ENCODE data around the gene ZFC3H1. TPM values are rescaled to one million over a fixed set of nuclear protein-coding genes. Genes with fewer than 3 reads are reported as not detected.
"Not testable (repeated sequence)": the region's sequence is repeated elsewhere in the genome, so short reads cannot be mapped to it uniquely, and the experiment has no call there.

ZFC3H1 gene
- total RNA-seq, 3 donors from 2014 or later: 26.1 to 37.2 (median 28.6) TPM

DNA sequence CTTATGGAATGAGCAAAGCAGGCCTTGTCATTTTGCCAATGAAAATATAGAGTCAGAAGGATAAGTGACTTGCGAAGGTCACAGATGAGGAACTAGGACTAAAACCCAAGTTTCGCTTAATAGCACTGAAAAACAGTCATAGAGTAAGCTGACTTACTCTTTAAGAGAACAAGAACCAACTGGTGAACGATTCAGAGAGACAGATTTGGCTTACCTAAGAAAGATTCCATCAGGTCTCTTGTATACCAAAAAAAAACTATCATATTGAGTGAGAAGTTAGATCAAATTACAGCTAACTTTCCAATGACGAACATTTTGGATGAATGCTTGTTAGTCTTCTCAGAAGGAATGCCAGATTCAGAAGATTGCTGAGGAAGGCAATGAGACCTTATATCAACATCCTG, 74.2 kb downstream of the ZFC3H1 start:
- Mint-ChIP-seq H3K9me3 (no peaks in the 10 kb centered on the region), H3K36me3 (ENCODE audit: insufficient read depth) (no peaks in the 10 kb centered on the region), H3K4me1 (ENCODE audit: low read depth) (no peaks in the 10 kb centered on the region), H3K4me3 (no peak overlapping the region), H3K27me3 (ENCODE audit: low read depth) (peaks cover 27% of the 10 kb centered on the region)
- ATAC-seq: no peak
- DNase-seq: no peak

DNA sequence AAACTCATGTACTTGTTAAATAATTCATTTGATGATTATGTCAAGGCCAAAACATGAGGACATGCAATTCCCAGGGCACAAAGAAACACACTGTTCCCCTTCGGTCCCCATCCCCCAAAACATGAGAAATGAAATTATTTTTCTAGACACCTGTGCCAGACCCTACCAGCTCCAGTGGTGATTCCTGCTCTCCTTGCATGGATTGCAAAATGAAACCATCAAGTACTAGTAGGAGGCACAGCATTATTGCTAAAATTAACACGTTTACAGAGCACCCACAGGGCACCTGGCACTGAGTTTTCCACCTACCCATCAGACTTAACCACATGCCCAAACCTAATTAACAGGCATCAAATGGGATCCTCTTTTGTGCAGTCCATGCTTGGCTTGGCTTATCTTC, 76.6 kb downstream of the ZFC3H1 start:
- no peaks in the 10 kb centered on the region for H3K9me3 Mint-ChIP-seq
- no peak overlapping the region for H3K4me3 Mint-ChIP-seq
- no peak for DNase-seq
- H3K27me3 Mint-ChIP-seq (ENCODE audit: low read depth): peaks cover 15% of the 10 kb centered on the region
- no peaks in the 10 kb centered on the region for H3K36me3 Mint-ChIP-seq (ENCODE audit: insufficient read depth)
- ATAC-seq: no peak
- H3K4me1 Mint-ChIP-seq (ENCODE audit: low read depth): no peaks in the 10 kb centered on the region

DNA sequence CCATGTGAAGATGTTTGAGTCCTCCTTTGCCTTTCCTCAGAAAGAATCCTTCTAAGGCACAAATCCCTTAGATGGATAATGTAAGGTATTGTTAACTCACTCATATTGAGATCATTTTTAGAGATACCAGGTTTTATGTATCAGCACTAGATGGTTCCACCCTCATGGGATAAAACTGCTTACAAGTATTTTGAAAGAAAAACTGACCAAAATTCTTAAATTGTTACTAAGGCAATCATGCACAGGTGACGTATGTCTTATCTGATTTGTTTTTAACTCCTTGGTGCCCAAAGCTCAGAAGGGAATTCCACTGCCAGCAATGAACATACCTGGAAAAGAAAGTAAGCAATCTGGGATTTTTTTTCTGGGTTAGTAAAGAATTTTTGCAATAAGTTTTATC, 78.4 kb downstream of the ZFC3H1 start:
- H3K4me3 Mint-ChIP-seq: no peak overlapping the region
- ATAC-seq (no peak), DNase-seq (no peak)
- H3K4me1 Mint-ChIP-seq (ENCODE audit: low read depth): no peaks in the 10 kb centered on the region
- no peaks in the 10 kb centered on the region for H3K9me3 Mint-ChIP-seq
- no peaks in the 10 kb centered on the region for H3K36me3 Mint-ChIP-seq (ENCODE audit: insufficient read depth)
- H3K27me3 Mint-ChIP-seq (ENCODE audit: low read depth): peaks cover 6% of the 10 kb centered on the region

DNA sequence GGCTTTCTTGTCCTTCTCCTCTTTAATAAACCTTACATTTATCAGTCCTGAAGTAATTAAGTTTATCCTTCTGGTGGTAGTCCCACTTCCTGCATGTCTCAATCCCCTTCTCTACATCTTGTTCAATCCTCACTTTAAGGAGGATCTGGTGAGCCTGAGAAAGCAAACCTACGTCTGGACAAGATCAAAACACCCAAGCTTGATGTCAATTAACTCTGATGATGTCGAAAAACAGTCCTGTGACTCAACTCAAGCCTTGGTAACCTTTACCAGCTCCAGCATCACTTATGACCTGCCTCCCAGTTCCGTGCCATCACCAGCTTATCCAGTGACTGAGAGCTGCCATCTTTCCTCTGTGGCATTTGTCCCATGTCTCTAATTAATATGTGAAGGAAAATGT, 79.3 kb downstream of the ZFC3H1 start:
- Mint-ChIP-seq H3K27me3 (ENCODE audit: low read depth) (peaks cover under 1% of the 10 kb centered on the region), H3K4me3 (no peak overlapping the region), H3K4me1 (ENCODE audit: low read depth) (no peaks in the 10 kb centered on the region), H3K9me3 (no peaks in the 10 kb centered on the region), H3K36me3 (ENCODE audit: insufficient read depth) (no peaks in the 10 kb centered on the region)
- DNase-seq: no peak
- ATAC-seq: no peak

DNA sequence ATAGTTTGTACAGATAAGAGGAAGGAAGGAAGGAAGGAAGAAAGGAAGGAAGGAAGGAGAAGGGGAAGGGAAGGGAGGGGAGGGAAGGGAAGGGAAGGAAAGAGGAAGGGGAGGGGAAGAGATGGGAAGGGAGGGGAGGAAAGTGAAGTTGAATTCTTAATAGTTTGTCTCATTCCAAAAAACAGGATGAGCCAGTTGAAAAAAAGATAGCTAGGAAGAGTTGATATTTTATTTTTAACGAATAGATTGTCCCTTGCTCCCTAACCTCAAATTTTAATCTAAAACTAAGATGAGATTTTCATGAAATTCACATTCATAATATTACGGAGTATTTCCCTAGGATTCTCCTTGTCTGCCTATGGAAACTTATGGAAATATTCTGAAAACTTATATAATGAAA, 80.7 kb downstream of the ZFC3H1 start:
- no peaks in the 10 kb centered on the region for H3K27me3 Mint-ChIP-seq (ENCODE audit: low read depth)
- no peaks in the 10 kb centered on the region for H3K9me3 Mint-ChIP-seq
- no peak for DNase-seq
- H3K4me1 Mint-ChIP-seq (ENCODE audit: low read depth): no peaks in the 10 kb centered on the region
- H3K36me3 Mint-ChIP-seq (ENCODE audit: insufficient read depth): no peaks in the 10 kb centered on the region
- no peak overlapping the region for H3K4me3 Mint-ChIP-seq
- no peak for ATAC-seq

DNA sequence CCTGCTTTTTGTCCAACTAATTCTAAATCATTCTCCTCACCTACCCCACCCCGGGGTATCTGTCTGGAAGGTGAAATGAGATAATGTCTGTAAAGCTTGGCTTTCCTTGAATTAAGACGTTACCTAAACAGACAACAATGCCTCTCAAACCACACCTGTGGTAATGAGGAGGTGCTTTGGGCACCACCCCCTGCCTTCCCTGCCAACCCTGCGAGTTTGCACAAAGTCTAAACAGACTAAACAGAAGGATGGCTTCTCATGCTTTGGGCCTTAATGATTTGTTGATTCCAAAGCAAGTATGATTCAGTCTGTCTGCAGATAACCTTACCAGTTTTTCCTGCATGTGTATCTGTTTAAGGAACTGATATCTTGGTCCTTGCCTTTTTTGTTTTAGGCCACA, 82.4 kb downstream of the ZFC3H1 start:
- Mint-ChIP-seq H3K4me1 (ENCODE audit: low read depth) (no peaks in the 10 kb centered on the region), H3K36me3 (ENCODE audit: insufficient read depth) (no peaks in the 10 kb centered on the region), H3K9me3 (no peaks in the 10 kb centered on the region), H3K4me3 (no peak overlapping the region), H3K27me3 (ENCODE audit: low read depth) (no peaks in the 10 kb centered on the region)
- DNase-seq: no peak
- no peak for ATAC-seq

DNA sequence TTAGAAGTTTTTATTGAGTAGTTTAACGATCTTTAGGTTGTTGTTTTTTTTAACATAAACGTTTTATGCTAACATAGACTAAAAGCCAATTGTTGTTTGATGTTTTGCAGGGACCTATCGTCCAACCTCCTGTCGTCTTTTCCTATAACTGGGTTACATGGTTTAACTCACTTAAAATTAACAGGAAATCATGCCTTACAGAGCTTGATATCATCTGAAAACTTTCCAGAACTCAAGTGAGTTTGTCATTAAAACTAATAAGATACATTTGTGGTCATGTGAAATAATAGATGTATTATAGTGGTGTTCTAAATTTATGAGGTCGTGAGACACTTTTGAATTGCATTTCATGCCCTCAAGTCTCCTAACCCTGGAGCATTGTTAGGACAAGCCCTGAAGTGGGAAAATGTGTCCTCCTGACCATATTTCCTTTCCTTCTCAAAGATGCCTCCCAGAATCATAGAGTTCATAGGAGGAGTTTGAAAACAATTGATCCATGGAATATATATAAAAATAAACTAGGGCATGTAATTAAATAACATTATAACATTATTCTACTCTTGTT, 84.9 kb downstream of the ZFC3H1 start:
- H3K4me3 Mint-ChIP-seq: no peak overlapping the region
- no peaks in the 10 kb centered on the region for H3K9me3 Mint-ChIP-seq
- H3K36me3 Mint-ChIP-seq (ENCODE audit: insufficient read depth): no peaks in the 10 kb centered on the region
- no peaks in the 10 kb centered on the region for H3K4me1 Mint-ChIP-seq (ENCODE audit: low read depth)
- H3K27me3 Mint-ChIP-seq (ENCODE audit: low read depth): peaks cover 1% of the 10 kb centered on the region
- ATAC-seq: no peak
- no peak for DNase-seq

DNA sequence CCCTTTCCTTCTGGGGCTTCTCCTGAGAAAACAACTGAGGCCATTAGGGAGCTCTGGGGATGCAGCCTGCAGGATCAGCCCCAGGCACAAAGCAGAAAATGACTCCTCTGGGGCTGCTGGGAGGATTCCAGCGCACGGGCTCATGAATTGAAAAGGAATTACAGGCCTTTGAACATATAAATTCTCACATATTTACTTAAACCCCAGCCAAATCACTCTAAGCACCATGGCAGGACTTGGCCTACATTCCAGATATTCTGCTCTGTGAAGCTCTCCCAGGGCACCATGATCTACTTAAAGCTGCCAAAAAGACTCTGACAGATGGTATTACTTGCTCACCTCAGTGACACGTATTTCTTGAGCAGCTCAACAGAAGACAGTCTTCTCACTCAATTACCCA, 87.2 kb downstream of the ZFC3H1 start:
- ATAC-seq (no peak), DNase-seq (no peak)
- peaks cover 2% of the 10 kb centered on the region for H3K4me1 Mint-ChIP-seq (ENCODE audit: low read depth)
- H3K36me3 Mint-ChIP-seq (ENCODE audit: insufficient read depth): no peaks in the 10 kb centered on the region
- H3K27me3 Mint-ChIP-seq (ENCODE audit: low read depth): peaks cover 6% of the 10 kb centered on the region
- H3K4me3 Mint-ChIP-seq: no peak overlapping the region
- H3K9me3 Mint-ChIP-seq: no peaks in the 10 kb centered on the region

DNA sequence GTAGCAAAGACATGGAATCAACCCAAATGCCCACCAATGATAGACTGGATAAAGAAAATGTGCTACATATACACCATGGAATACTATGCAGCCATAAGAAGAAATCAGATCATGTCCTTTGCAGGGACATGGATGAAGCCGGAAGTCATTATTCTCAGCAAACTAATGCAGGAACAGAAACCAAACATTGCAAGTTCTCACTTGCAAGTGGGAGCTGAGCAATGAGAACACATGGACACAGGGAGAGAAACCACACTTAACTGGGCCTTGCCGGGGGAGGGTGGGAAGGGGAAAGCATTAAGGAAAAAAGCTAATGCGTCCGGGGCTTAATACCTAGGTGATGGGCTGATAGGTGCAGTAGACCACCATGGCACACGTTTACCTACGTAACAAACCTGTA, 93.8 kb downstream of the ZFC3H1 start:
- not testable (repeated sequence) for H3K9me3 Mint-ChIP-seq; H3K4me3 Mint-ChIP-seq; H3K4me1 Mint-ChIP-seq (ENCODE audit: low read depth); H3K36me3 Mint-ChIP-seq (ENCODE audit: insufficient read depth); DNase-seq; ATAC-seq
- peaks cover 19% of the 10 kb centered on the region for H3K27me3 Mint-ChIP-seq (ENCODE audit: low read depth)

DNA sequence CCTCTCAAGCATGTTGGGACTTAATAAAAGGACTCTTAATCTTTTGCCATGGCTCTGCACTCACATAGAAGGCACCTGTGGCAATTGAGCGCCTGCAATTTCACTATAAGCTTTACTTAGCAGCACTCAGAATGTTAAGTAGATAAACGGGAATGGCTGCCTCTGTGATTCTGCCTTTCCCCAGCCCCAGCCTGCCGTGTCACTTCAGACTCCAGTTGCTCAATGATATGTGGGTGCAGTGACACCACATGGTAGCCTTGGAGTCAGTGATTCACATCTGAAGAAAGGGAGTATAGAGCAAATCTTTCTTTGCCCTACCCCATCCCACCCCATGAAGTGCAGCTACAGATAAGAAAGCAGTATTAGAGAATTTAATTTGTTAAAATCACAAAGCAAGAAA, 96.1 kb downstream of the ZFC3H1 start:
- ATAC-seq (no peak), DNase-seq (no peak)
- H3K27me3 Mint-ChIP-seq (ENCODE audit: low read depth): peaks cover 18% of the 10 kb centered on the region
- no peak overlapping the region for H3K4me3 Mint-ChIP-seq
- no peaks in the 10 kb centered on the region for H3K36me3 Mint-ChIP-seq (ENCODE audit: insufficient read depth)
- H3K4me1 Mint-ChIP-seq (ENCODE audit: low read depth): no peaks in the 10 kb centered on the region
- no peaks in the 10 kb centered on the region for H3K9me3 Mint-ChIP-seq

DNA sequence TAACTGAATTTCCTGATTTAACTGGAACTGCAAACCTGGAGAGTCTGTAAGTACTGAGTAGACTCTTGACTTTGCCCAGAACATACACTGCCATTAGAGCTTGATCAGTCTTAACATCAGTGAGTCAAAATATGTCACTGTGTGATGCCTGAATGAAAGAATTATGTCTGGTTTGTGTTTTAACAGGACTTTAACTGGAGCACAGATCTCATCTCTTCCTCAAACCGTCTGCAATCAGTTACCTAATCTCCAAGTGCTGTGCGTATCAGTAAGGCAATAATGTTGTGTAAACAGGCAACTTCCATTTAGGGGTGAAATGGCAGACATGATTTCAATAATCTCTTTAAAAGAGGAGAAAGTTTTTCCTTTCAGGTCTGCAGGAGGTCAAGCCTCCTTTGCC, 97.0 kb downstream of the ZFC3H1 start:
- ATAC-seq: no peak
- H3K9me3 Mint-ChIP-seq: no peaks in the 10 kb centered on the region
- no peaks in the 10 kb centered on the region for H3K4me1 Mint-ChIP-seq (ENCODE audit: low read depth)
- H3K27me3 Mint-ChIP-seq (ENCODE audit: low read depth): peaks cover 13% of the 10 kb centered on the region
- no peaks in the 10 kb centered on the region for H3K36me3 Mint-ChIP-seq (ENCODE audit: insufficient read depth)
- H3K4me3 Mint-ChIP-seq: no peak overlapping the region
- no peak for DNase-seq

DNA sequence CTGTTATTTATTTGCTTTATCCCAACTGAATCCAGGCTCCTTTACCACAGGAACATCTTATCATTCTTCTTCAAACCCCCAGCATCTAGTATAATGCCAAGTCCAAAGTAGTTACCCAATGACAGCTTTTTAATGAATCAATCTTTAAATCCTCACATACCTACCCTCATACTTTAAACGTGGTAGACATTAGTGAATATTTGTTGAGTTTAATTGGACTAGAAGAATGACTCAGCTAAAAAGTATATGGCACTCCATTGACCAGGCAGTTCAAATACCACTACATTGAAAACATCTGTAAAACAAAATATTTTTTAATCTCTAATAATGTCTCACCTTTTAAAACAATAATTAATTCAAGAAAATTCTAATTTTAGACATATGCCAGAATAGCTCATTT, 98.1 kb downstream of the ZFC3H1 start:
- Mint-ChIP-seq H3K9me3 (no peaks in the 10 kb centered on the region), H3K4me3 (no peak overlapping the region), H3K27me3 (ENCODE audit: low read depth) (peaks cover 13% of the 10 kb centered on the region), H3K4me1 (ENCODE audit: low read depth) (no peaks in the 10 kb centered on the region), H3K36me3 (ENCODE audit: insufficient read depth) (no peaks in the 10 kb centered on the region)
- ATAC-seq (no peak), DNase-seq (no peak)

DNA sequence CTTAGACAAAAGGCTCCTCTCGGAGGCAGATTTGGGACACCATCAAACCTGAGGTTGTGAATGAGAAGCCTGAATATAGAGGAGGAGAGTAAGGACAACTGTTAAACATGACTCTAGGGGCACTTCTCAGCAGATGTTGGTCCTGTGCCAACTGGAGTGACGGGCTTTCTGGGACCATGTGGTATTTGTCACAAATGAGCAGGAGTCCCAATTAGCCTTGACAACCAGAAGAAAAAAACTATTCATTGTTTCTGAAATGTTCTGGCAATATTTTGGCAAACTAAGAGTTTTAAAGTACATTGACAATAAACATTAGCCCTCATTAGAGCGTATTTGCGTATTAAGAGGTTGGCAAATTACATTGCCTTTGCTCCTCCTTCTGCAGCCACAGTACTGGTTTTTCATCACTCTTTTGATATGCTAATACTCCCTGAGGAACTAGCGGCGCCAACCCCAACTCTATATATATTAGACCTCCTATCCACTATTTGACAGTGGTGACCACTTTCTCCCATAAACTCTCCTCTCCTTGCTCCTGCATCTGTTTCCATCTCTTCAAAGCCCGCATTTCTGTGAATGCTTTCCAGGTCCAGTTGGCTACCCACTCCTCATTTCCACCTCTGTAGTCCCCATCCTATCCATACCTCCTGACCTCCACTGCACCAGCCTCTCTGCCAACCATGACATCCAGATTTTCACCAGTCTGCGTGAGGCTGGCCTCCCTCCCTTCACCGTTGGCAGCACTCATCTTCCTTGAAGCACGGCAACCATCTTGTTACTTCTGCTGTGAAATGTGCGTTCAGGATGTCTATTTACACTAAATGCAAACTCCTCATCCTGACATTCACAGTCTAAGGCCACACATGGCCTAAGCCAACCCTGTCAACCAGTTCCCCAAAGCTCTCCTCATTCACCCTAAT, 100.7 kb downstream of the ZFC3H1 start:
- DNase-seq (no peak), ATAC-seq (no peak)
- no peak overlapping the region for H3K4me3 Mint-ChIP-seq
- H3K27me3 Mint-ChIP-seq (ENCODE audit: low read depth): peaks cover 1% of the 10 kb centered on the region
- H3K4me1 Mint-ChIP-seq (ENCODE audit: low read depth): no peaks in the 10 kb centered on the region
- H3K9me3 Mint-ChIP-seq: no peaks in the 10 kb centered on the region
- no peaks in the 10 kb centered on the region for H3K36me3 Mint-ChIP-seq (ENCODE audit: insufficient read depth)
